Astrocyte of the spinal cord (primary cell): ENCODE data around the gene TRAF7.

Experiments
- DNase-seq: peaks from one replicate; pipeline ENCODE4 v3.0.0; 2011; ENCODE audit warnings: low read depth, low spot score
- H3K4me3 ChIP-seq: 2 replicates; pipeline ENCODE4 v1.5.1; 2011; ENCODE audit warnings: low read depth, mild to moderate bottlenecking, low read length, moderate library complexity
- in situ Hi-C: cut with HindIII; loops from 2 replicates; pipeline ENCODE4 v1.10.0; 2017; ENCODE audit warnings: low sequenced_read_pairs
- TF ChIP-seq, protein P1 (sequence below): IDR thresholded peaks from 2 replicates; pipeline ENCODE4 v1.5.1; 2012; ENCODE audit warnings: low read depth, mild to moderate bottlenecking, low read length, inconsistent platforms

TRAF7 gene

DNA sequence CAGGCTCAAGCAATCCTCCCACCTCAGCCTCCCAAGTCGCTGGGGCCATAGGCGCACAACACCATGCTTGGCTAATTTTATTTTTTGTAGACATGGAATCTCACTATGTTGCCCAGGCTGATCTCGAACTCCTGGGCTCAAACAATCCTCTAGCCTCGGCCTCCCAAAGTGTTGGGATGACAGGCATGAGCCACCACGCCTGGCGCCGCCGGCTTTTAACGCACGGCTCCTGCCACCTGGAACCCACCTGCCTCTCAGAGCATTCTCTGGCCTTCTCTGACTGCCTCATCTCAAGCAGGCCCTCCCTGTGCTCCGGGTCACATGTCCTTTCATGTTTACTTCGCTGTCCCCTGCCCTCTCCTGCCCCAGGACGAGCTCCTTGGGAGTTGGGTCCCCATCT lies 30.5 kb downstream of the TRAF7 start:
- TF ChIP-seq, protein P1, sequence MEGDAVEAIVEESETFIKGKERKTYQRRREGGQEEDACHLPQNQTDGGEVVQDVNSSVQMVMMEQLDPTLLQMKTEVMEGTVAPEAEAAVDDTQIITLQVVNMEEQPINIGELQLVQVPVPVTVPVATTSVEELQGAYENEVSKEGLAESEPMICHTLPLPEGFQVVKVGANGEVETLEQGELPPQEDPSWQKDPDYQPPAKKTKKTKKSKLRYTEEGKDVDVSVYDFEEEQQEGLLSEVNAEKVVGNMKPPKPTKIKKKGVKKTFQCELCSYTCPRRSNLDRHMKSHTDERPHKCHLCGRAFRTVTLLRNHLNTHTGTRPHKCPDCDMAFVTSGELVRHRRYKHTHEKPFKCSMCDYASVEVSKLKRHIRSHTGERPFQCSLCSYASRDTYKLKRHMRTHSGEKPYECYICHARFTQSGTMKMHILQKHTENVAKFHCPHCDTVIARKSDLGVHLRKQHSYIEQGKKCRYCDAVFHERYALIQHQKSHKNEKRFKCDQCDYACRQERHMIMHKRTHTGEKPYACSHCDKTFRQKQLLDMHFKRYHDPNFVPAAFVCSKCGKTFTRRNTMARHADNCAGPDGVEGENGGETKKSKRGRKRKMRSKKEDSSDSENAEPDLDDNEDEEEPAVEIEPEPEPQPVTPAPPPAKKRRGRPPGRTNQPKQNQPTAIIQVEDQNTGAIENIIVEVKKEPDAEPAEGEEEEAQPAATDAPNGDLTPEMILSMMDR: no peak
- H3K4me3 ChIP-seq: no peak overlapping the region
- in situ Hi-C loops: no loop called here
- no peak for DNase-seq

DNA sequence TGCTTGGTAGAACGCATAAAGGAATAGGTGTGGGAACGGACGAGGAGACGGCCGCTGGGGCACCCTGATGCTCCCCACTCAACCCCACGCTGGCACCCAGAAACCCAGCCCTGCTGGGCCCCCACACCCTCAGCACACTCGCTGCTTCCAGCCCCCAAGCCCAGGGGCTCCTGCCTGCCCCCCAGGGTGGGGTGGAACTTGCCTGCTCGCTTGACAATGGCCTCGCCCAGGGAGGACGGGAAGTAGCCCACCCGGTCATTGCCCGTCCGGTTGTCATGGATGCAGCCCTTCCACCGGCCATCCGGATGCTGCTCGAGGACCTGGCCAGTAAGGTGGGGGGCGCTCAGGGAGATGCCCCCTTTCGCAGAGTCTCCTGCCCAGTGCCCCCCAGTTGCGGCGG lies 30.9 kb downstream of the TRAF7 start:
- no peak for DNase-seq
- in situ Hi-C loops: no loop called here
- H3K4me3 ChIP-seq: no peak overlapping the region
- TF ChIP-seq, protein P1: no peak

DNA sequence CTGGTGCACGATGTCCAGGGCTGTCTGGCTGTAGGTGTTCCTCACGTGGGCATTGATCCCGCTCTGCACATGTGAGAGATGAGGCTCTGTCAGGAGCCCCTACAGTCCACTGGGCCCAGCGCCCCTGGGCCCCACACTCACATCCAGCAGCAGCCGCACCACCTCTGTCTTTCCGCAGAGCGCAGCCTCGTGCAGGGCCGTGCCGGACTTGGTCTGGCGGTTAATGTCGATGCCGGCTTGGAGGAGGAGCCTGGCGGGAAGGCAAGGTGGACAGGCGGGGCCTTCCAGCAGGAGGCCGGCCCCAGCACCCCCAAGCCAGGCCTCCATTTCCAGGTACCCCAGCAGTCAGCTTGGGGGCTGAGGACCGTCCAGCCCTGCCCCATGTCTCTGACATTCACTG lies 31.6 kb downstream of the TRAF7 start:
- in situ Hi-C loops: no loop called here

DNA sequence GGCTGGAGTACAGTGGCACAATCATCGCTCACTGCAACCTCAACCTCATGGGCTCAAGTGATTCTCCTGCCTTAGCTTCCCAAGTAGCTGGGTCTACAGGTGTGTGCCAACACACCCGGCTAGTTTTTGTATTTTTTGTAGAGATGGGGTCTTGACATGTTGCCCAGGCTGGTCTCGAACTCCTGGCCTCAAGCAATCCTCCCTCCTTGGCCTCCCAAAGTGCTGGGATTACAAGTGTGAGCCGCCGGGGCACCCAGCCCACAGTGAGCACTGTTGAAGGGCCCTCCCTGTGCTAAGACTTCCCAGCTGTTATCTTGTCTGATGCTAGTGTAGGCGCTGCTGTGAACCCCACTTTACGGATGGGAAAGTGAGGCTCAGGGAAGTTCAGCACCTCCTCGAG lies 32.8 kb downstream of the TRAF7 start:
- in situ Hi-C loops: no loop called here
- no peak for DNase-seq
- no peak overlapping the region for H3K4me3 ChIP-seq
- TF ChIP-seq, protein P1: no peak

More for the DNA sequence above, 31.6 kb downstream of the TRAF7 start:
- no peak overlapping the region for H3K4me3 ChIP-seq
- DNase-seq: no peak
- TF ChIP-seq, protein P1: no peak

DNA sequence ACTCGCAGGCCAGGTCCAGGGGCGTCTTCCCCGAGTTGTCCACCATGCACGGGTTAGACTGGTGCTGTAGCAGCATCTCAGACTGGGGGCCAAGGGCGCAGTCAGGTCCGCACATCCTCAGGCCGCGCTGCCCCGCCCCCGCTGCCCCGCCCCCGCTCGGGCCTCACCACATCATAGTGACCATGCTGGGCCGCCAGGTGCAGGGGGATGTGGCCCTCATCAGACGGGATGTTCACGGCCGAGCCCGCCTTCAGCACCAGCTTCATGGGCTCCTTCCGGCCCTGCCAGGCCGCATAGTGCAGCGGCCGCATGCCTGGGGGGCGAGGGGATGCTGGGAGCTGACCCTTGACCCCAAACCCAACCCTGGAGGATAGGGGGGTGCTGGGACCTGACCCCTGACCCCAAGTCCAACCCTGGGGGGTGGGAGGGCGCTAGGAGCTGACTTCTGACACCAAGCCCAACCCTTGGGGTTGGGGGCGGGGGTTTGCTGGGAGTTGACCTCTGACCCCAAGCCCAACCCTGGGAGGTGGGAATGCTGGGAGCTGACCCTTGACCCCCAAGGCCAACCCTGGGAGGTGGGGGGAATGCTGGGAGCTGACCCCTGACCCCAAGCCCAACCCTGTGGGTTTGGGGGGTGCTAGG lies 33.8 kb downstream of the TRAF7 start:
- in situ Hi-C loops: no loop called here
- TF ChIP-seq, protein P1: no peak
- H3K4me3 ChIP-seq: no peak overlapping the region
- no peak for DNase-seq

DNA sequence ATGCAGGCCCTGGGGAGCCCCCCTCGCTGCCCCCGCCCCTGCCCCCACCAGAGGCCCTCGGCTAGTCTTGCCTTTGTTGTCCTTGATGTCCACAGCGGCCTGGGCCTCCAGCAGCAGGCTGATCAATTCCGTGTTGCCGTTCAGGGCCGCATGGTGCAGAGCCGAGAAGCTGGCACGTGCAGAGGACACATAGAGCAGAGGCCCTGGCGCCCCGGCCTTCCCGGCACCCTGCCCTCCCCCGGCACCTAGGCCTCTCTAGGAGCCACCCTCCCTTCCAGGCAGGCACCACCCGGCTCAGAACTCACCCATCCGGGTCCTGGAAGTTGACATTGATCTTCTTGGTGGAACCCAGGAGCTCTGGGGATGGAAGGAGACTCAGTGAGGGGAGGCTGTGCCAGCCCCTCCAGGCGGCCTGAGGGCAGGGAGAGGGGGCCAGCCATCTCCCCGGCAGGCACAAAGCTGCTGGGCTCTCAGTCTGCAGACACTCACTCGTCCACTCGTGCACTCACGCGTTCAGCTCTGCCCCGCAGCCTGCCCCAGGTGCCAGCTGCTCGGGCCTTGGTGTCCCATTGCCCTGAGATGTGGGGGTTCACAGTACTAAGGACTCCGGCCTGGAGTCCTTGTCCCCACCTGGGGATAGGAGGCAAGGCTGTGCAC lies 34.5 kb downstream of the TRAF7 start:
- no peak for DNase-seq
- H3K4me3 ChIP-seq: no peak overlapping the region
- TF ChIP-seq, protein P1: no peak
- in situ Hi-C loops: no loop called here
